GM23248 (cell line): ENCODE results near the gene ADRA1B. TPM values are rescaled to one million over a fixed set of nuclear protein-coding genes. Genes with fewer than 3 reads are reported as not detected.
A peak's percentile ranks its signal among the peaks of the same experiment; 100 is the strongest.

Experiments
- DNase-seq: peaks from one replicate; pipeline ENCODE4 v3.0.0-alpha.2; 2015
- H2AFZ ChIP-seq: fragments of 200-600 bp; sonication (generic); 2 replicates; pipeline ENCODE4 v1.6.1; 2016; ENCODE audit warnings: antibody characterized with exemption
- H3F3A ChIP-seq: fragments of 200-600 bp; sonication (generic); 2 replicates; pipeline ENCODE4 v1.6.1; 2016; ENCODE audit warnings: mild to moderate bottlenecking, antibody characterized with exemption, mixed run types; ENCODE audit not compliant: insufficient read depth
- H3K27ac ChIP-seq: fragments of 200-600 bp; sonication (generic); 2 replicates; pipeline ENCODE4 v1.5.1; 2016; ENCODE audit warnings: mild to moderate bottlenecking
- H3K27me3 ChIP-seq: fragments of 200-600 bp; sonication (generic); replicated peaks from 2 replicates; pipeline ENCODE4 v1.6.1; 2016; ENCODE audit warnings: mild to moderate bottlenecking; ENCODE audit not compliant: insufficient read depth
- H3K36me3 ChIP-seq: fragments of 200-600 bp; sonication (generic); 2 replicates; pipeline ENCODE4 v1.6.1; 2016; ENCODE audit warnings: low read depth, mild to moderate bottlenecking
- H3K4me1 ChIP-seq: fragments of 200-600 bp; sonication (generic); 2 replicates; pipeline ENCODE4 v1.6.1; 2016; ENCODE audit warnings: mild to moderate bottlenecking; ENCODE audit not compliant: insufficient read depth
- H3K4me2 ChIP-seq: fragments of 200-600 bp; sonication (generic); one replicate; pipeline ENCODE4 v1.6.1; 2016; ENCODE audit warnings: mild to moderate bottlenecking; ENCODE audit not compliant: unreplicated experiment
- H3K4me3 ChIP-seq: fragments of 200-600 bp; sonication (generic); 2 replicates; pipeline ENCODE4 v1.5.1; 2016; ENCODE audit warnings: mild to moderate bottlenecking
- H3K79me2 ChIP-seq: fragments of 200-600 bp; sonication (generic); 2 replicates; pipeline ENCODE4 v1.6.1; 2016; ENCODE audit warnings: mild to moderate bottlenecking; ENCODE audit not compliant: insufficient read depth
- H3K9ac ChIP-seq: fragments of 200-600 bp; sonication (generic); 2 replicates; pipeline ENCODE4 v1.6.1; 2016; ENCODE audit warnings: mild to moderate bottlenecking
- H3K9me2 ChIP-seq: fragments of 200-600 bp; sonication (generic); 2 replicates; pipeline ENCODE4 v1.6.1; 2016; ENCODE audit warnings: mixed run types, mild to moderate bottlenecking, moderate library complexity; ENCODE audit not compliant: insufficient read depth
- H3K9me3 ChIP-seq: fragments of 200-600 bp; sonication (generic); one replicate; pipeline ENCODE4 v1.6.1; 2017; ENCODE audit warnings: low read depth
- H4K20me1 ChIP-seq: fragments of 200-600 bp; sonication (generic); 2 replicates; pipeline ENCODE4 v1.6.0; 2016; ENCODE audit not compliant: insufficient read depth
- EZH2 ChIP-seq: fragments of 200-600 bp; sonication (generic); IDR thresholded peaks from 2 replicates; pipeline ENCODE4 v1.6.1; 2018; ENCODE audit warnings: antibody characterized with exemption, mild to moderate bottlenecking; ENCODE audit not compliant: insufficient read depth, poor library complexity, severe bottlenecking
- EZH2phosphoT487 ChIP-seq: fragments of 200-600 bp; sonication (generic); IDR thresholded peaks from 2 replicates; pipeline ENCODE4 v1.6.1; 2018; ENCODE audit warnings: antibody characterized with exemption, moderate library complexity, mild to moderate bottlenecking, low read depth; ENCODE audit not compliant: insufficient read depth
- WGBS, 2 experiments: methylation state at CpG; one replicate each; pipeline ENCODE4 v1.1.6; 2015 to 2017; ENCODE audit warnings: low lambda C conversion rate in 2 of 2, low coverage in 1 of 2; ENCODE audit errors: missing lambda C conversion rate in 2 of 2; 5-methylcytosine and 5-hydroxymethylcytosine counted together
- in situ Hi-C: fragments of 300-500 bp; cut with MboI; formaldehyde crosslinking; loops from 2 replicates; pipeline ENCODE4 v1.15.0; 2020
- polyA plus RNA-seq: library from polyadenylated mRNA; unstranded; fragments of >200 nt; fragmentation: Nextera tagmentation; extraction: Ambion mirVana; gene quantifications from 2 replicates; pipeline ENCODE4 v1.2.1, GENCODE V29; 2016
- total RNA-seq: library from RNA; depleted of rRNA; stranded (reverse); fragments of >200 nt; shearing (Covaris generic); gene quantifications from 2 replicates; pipeline ENCODE4 v1.2.3, GENCODE V29; 2014

ADRA1B gene
- total and polyA plus RNA-seq, 2 experiments from 2014 or later: 0.32 TPM; not detected in 1

DNA sequence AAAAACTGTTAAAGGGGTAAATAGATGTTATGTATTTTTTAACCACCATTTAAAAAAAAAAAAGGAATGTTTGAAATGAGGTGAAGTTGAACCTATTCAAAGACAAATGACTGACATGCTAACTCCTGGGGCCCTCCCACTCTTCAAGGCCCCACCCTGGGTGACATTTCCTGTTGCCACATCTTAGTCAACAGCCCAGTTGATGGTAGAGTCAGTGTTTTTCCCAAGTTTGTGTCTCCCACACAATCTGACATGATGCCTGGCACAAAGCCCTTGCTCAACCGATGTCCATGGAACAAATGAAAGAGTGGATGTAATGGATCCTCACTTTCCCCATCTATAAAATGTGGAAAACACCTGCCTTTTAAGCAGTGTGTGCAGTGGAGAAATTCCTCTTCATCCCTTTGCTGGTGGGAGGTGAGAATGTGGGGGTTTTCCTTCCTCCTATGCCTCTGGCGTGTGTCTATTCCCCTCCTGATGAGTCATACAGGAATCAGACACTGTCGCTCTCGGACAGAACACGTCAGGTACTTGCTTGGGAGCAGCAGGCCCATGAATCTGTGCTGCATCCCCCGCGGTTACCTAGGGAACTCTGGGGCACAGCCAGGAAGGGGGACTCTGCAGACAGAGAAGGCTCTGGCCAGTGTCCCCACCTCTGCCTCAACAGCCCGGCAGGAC, 13.7 kb upstream of the ADRA1B start:
- no peak overlapping the region for H3K27ac ChIP-seq
- H4K20me1 ChIP-seq: no peaks in the 10 kb centered on the region
- H2AFZ ChIP-seq: no peak overlapping the region
- H3K4me1 ChIP-seq: peaks cover 57% of the 10 kb centered on the region
- no peaks in the 10 kb centered on the region for H3K36me3 ChIP-seq
- no peak overlapping the region for H3K9ac ChIP-seq
- WGBS, 2 experiments: 71 to 76% methylated on average over 8 of the region's 8 CpGs
- H3K9me2 ChIP-seq: no peaks in the 10 kb centered on the region
- H3K79me2 ChIP-seq: no peaks in the 10 kb centered on the region
- no peak overlapping the region for H3K4me2 ChIP-seq
- H3F3A ChIP-seq: peaks cover 22% of the 10 kb centered on the region
- H3K27me3 ChIP-seq: no peaks in the 10 kb centered on the region
- TF ChIP-seq EZH2phosphoT487: no peak
- no peak for TF ChIP-seq EZH2
- no peak overlapping the region for H3K4me3 ChIP-seq
- in situ Hi-C loops: no loop called here
- peak; percentile 48 for DNase-seq
- H3K9me3 ChIP-seq: no peaks in the 10 kb centered on the region

DNA sequence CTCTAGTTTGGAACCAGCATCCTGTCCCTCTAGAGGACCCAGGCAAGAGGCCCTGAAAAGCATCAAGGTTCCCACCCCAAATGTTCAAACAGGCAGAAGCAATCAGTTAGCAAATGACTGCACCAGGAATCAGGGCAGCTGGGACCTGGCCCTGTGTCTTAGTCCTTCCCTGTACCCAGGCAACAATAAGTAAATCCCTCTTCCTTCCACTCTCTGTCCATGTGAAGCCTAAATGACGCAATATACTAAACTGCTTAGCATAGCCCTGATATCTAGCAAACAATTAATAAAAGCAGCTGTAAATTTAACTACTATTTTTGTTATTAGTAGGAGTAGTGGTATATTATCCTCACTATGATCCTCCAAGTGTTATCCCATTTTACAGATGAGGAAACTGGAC, 13.2 kb upstream of the ADRA1B start:
- TF ChIP-seq EZH2 (no peak), EZH2phosphoT487 (no peak)
- Histone ChIP-seq H3K27ac (no peak overlapping the region), H3K9ac (no peak overlapping the region), H3K36me3 (no peaks in the 10 kb centered on the region), H3K4me2 (no peak overlapping the region), H3K9me3 (no peaks in the 10 kb centered on the region), H3K4me3 (no peak overlapping the region), H3K27me3 (no peaks in the 10 kb centered on the region), H3K9me2 (no peaks in the 10 kb centered on the region), H3K4me1 (peaks cover 55% of the 10 kb centered on the region), H4K20me1 (no peaks in the 10 kb centered on the region), H3K79me2 (no peaks in the 10 kb centered on the region), H2AFZ (no peak overlapping the region), H3F3A (peaks cover 22% of the 10 kb centered on the region)
- in situ Hi-C loops: no loop called here
- no peak for DNase-seq
- 97 to 100% methylated on average over 1 of the region's 1 CpG for WGBS, 2 experiments

DNA sequence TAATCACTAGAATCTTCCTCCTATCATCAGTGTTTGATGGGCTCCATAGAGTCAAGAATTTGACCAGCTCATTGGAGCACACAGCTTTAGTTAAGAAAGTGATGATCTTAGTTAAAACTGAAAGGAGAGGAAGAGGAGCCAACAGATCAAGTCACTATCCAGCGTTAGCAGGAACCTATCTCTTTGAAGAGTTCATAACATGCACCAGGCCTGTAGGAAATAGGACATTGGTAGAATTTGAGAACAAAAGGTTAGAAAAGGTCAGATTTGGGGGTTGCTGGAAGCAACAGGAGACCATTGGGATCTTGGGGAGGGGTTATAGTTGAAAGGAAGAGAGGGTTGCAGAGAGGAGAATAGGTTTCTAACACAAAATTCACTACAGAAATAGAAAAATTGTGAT, 11.4 kb upstream of the ADRA1B start:
- Histone ChIP-seq H3K27me3 (no peaks in the 10 kb centered on the region), H3K4me2 (no peak overlapping the region), H3K27ac (peak overlapping the region; percentile 29), H3K9me3 (no peaks in the 10 kb centered on the region), H3K79me2 (no peaks in the 10 kb centered on the region), H3K9ac (no peak overlapping the region), H3K9me2 (no peaks in the 10 kb centered on the region), H4K20me1 (no peaks in the 10 kb centered on the region), H3K4me3 (no peak overlapping the region), H3K36me3 (no peaks in the 10 kb centered on the region), H2AFZ (no peak overlapping the region), H3F3A (peaks cover 22% of the 10 kb centered on the region), H3K4me1 (peaks cover 46% of the 10 kb centered on the region)
- TF ChIP-seq EZH2: no peak
- no peak for DNase-seq
- in situ Hi-C loops: no loop called here
- WGBS, 2 experiments: 61 to 71% methylated on average over 1 of the region's 1 CpG

DNA sequence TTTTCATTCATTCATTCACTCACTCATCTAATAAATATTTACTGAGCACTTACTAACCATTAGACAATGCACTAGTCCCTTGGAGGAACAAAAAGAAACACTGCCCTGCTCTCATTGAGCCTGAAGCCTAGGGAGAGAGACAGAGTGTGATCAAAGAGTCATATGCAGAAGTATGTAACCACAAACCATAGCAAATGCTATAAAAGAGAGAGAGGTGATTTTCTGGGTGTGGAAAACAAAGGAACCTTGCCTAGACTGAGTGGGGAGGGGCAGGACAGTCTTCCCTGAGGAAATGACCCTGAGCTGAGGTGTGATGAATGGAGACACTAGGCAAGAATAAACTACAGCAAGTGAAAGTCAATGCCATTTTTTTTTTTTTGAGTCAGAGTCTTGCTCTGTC, 10.8 kb upstream of the ADRA1B start:
- Histone ChIP-seq H3K27me3 (no peaks in the 10 kb centered on the region), H3K9me2 (no peaks in the 10 kb centered on the region), H3K27ac (peak overlapping the region; percentile 29), H2AFZ (no peak overlapping the region), H3K9me3 (no peaks in the 10 kb centered on the region), H3K36me3 (no peaks in the 10 kb centered on the region), H3F3A (peaks cover 22% of the 10 kb centered on the region), H3K4me1 (peaks cover 42% of the 10 kb centered on the region), H3K9ac (no peak overlapping the region), H4K20me1 (no peaks in the 10 kb centered on the region), H3K4me3 (no peak overlapping the region), H3K79me2 (no peaks in the 10 kb centered on the region), H3K4me2 (peak overlapping the region; percentile 26)
- in situ Hi-C loops: no loop called here
- DNase-seq: peak; percentile 92
- TF ChIP-seq EZH2phosphoT487 (peak; percentile 95), EZH2 (no peak)

DNA sequence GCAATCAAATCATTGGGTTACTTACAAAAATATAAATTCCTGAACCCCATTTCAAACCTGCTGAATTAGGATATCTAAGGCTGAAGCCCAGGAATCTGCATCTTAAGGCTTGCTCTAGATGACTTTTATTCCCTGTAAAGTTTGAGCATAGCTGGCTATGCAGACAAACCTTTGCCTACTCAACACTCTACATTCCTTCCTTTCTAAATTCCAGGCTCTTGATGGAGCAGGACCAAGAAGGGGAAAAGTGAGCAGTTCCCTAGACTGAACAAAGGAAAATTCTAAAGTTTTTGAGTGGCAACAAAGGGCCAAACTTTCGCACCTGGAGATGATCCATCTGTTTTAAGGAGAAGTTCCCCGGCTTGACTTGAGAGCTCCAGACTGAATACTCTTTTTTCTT, 9.8 kb upstream of the ADRA1B start:
- H3K9ac ChIP-seq: no peak overlapping the region
- peaks cover 22% of the 10 kb centered on the region for H3F3A ChIP-seq
- TF ChIP-seq EZH2 (no peak), EZH2phosphoT487 (no peak)
- H3K9me3 ChIP-seq: no peaks in the 10 kb centered on the region
- no peak overlapping the region for H3K4me3 ChIP-seq
- in situ Hi-C loops: no loop called here
- 95 to 97% methylated on average over 2 of the region's 2 CpGs for WGBS, 2 experiments
- peaks cover 43% of the 10 kb centered on the region for H3K4me1 ChIP-seq
- H3K79me2 ChIP-seq: no peaks in the 10 kb centered on the region
- no peak overlapping the region for H3K27ac ChIP-seq
- H3K9me2 ChIP-seq: no peaks in the 10 kb centered on the region
- no peak for DNase-seq
- H3K27me3 ChIP-seq: no peaks in the 10 kb centered on the region
- H3K4me2 ChIP-seq: no peak overlapping the region
- H2AFZ ChIP-seq: no peak overlapping the region
- no peaks in the 10 kb centered on the region for H4K20me1 ChIP-seq
- H3K36me3 ChIP-seq: no peaks in the 10 kb centered on the region
